Neural cell (in vitro differentiated cells): ENCODE measurements around the gene WNT4. TPM values are rescaled to one million over a fixed set of nuclear protein-coding genes. Genes with fewer than 3 reads are reported as not detected.

ENCODE experiments used
- H2AFZ ChIP-seq: fragments of 200-600, 300-800 bp; sonication (generic), shearing (Covaris generic); 2 replicates; pipeline ENCODE4 v1.6.0; 2014; ENCODE audit warnings: low read depth, mild to moderate bottlenecking, antibody characterized with exemption, low read length, moderate library complexity
- H3F3A ChIP-seq: fragments of 200-600 bp; shearing (Covaris generic); 2 replicates; pipeline ENCODE4 v1.6.1; 2016; ENCODE audit warnings: mild to moderate bottlenecking, moderate library complexity, mixed read lengths, antibody characterized with exemption, low read length; ENCODE audit not compliant: insufficient read depth, poor library complexity, severe bottlenecking
- H3K27ac ChIP-seq: fragments of 200-600, 300-800 bp; sonication (generic), shearing (Covaris generic); 2 replicates; pipeline ENCODE4 v1.5.1; 2014; ENCODE audit warnings: mild to moderate bottlenecking, low read length, moderate library complexity
- H3K27me3 ChIP-seq: fragments of 300-800, 200-600 bp; sonication (generic), shearing (Covaris generic); 2 replicates; pipeline ENCODE4 v1.6.0; 2014; ENCODE audit warnings: mild to moderate bottlenecking, low read depth, low read length, moderate library complexity; ENCODE audit not compliant: insufficient read depth
- H3K36me3 ChIP-seq: fragments of 300-800, 200-600 bp; sonication (generic), shearing (Covaris generic); 2 replicates; pipeline ENCODE4 v1.5.1; 2014; ENCODE audit warnings: mild to moderate bottlenecking, antibody characterized with exemption, low read length, moderate library complexity; ENCODE audit not compliant: insufficient read depth
- H3K4me2 ChIP-seq: fragments of 300-800, 200-600 bp; sonication (generic), shearing (Covaris generic); 2 replicates; pipeline ENCODE4 v1.6.0; 2014; ENCODE audit warnings: mild to moderate bottlenecking, low read length
- H3K4me3 ChIP-seq: fragments of 300-800, 200-600 bp; sonication (generic), shearing (Covaris generic); 2 replicates; pipeline ENCODE4 v1.5.1; 2014; ENCODE audit warnings: mild to moderate bottlenecking, low read length, moderate library complexity
- H3K79me2 ChIP-seq: fragments of 200-600 bp; shearing (Covaris generic); replicated peaks from 2 replicates; pipeline ENCODE4 v1.6.0; 2014; ENCODE audit warnings: mild to moderate bottlenecking, low read length, moderate library complexity; ENCODE audit not compliant: insufficient read depth
- H3K9ac ChIP-seq: fragments of 300-800, 200-600 bp; sonication (generic), shearing (Covaris generic); 2 replicates; pipeline ENCODE4 v1.6.1; 2016; ENCODE audit warnings: mild to moderate bottlenecking, low read length, mixed read lengths
- H3K9me2 ChIP-seq: fragments of 200-600 bp; shearing (Covaris generic); 2 replicates; pipeline ENCODE4 v1.6.1; 2016; ENCODE audit warnings: mild to moderate bottlenecking, low read length, mixed read lengths; ENCODE audit not compliant: insufficient read depth
- H3K9me3 ChIP-seq: fragments of 200-600, 300-800 bp; sonication (generic), shearing (Covaris generic); 2 replicates; pipeline ENCODE4 v1.6.1; 2016; ENCODE audit warnings: mild to moderate bottlenecking, mixed run types, low read length, moderate library complexity, mixed read lengths
- H4K20me1 ChIP-seq: fragments of 200-600 bp; shearing (Covaris generic); 2 replicates; pipeline ENCODE4 v1.6.1; 2016; ENCODE audit warnings: mild to moderate bottlenecking, mixed run types; ENCODE audit not compliant: insufficient read depth
- CTCF ChIP-seq: fragments of 450-650 bp; IDR thresholded peaks from 2 replicates; pipeline ENCODE4 v1.5.1; 2014; ENCODE audit warnings: antibody characterized with exemption, mild to moderate bottlenecking, moderate library complexity; ENCODE audit not compliant: poor library complexity, severe bottlenecking
- EP300 ChIP-seq: fragments of 450-650 bp; conservative IDR thresholded peaks from 2 replicates; pipeline ENCODE4 v1.6.1; 2014; ENCODE audit warnings: antibody characterized with exemption, mild to moderate bottlenecking, moderate library complexity; ENCODE audit not compliant: poor library complexity, severe bottlenecking
- EZH2 ChIP-seq: fragments of 200-600, 300-800 bp; shearing (Covaris generic), sonication (generic); IDR thresholded peaks from 2 replicates; pipeline ENCODE4 v1.6.1; 2014; ENCODE audit warnings: antibody characterized with exemption, low read length, borderline replicate concordance, mild to moderate bottlenecking; ENCODE audit not compliant: insufficient read depth, poor library complexity, severe bottlenecking
- MXI1 ChIP-seq: fragments of 450-650 bp; conservative IDR thresholded peaks from 2 replicates; pipeline ENCODE4 v1.6.1; 2014; ENCODE audit warnings: antibody characterized with exemption, mild to moderate bottlenecking; ENCODE audit not compliant: poor library complexity, severe bottlenecking
- POLR2AphosphoS5 ChIP-seq: IDR thresholded peaks from 2 replicates; pipeline ENCODE4 v1.6.1; 2012
- RAD21 ChIP-seq: fragments of 450-650 bp; conservative IDR thresholded peaks from 2 replicates; pipeline ENCODE4 v1.6.1; 2014; ENCODE audit warnings: antibody characterized with exemption, mild to moderate bottlenecking, moderate library complexity
- REST ChIP-seq: IDR thresholded peaks from 2 replicates; pipeline ENCODE4 v1.6.1; 2012; ENCODE audit warnings: borderline replicate concordance
- SMC3 ChIP-seq: fragments of 450-650 bp; conservative IDR thresholded peaks from 2 replicates; pipeline ENCODE4 v1.6.1; 2014; ENCODE audit warnings: antibody characterized with exemption, mild to moderate bottlenecking, moderate library complexity; ENCODE audit not compliant: poor library complexity
- TAF1 ChIP-seq: IDR thresholded peaks from 2 replicates; pipeline ENCODE4 v1.6.1; 2012; ENCODE audit warnings: low read depth
- polyA plus RNA-seq: library from polyadenylated mRNA; depleted of rRNA; stranded (reverse); fragments of >200 nt; gene quantifications from 2 replicates; pipeline ENCODE4 v1.2.3, GENCODE V29; 2014

Gene WNT4
- polyA plus RNA-seq, 1 donor from 2014 or later = 5.1 TPM

DNA sequence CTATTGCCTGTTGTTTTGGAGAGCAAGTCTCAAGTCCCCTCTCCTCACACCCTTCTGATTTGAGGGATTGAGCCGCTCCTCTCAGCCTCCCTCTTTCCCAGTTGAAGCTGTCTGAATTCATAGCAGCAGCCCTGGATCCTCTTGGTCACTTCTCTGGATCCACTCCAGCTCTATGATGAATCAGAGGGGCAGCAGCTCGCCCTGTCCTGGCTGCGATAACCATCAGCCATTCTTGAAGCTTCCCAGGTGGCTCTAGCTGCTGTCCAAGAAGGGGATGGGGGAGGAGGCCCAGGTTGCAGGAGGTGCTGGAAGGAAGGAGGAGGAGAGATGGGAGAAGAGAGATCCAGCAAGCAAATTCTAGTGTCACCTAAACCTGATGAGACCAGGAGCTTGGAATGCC, 31.3 kb downstream of the WNT4 start:
- no peak overlapping the region for H3K9ac ChIP-seq
- H3K27ac ChIP-seq = no peak overlapping the region
- no peaks in the 10 kb centered on the region for H3K9me2 ChIP-seq
- TF ChIP-seq RAD21 = no peak
- TF ChIP-seq EZH2 = no peak
- TF ChIP-seq TAF1 = no peak
- no peak for TF ChIP-seq REST
- no peak for TF ChIP-seq EP300
- no peak for TF ChIP-seq CTCF
- no peak for TF ChIP-seq MXI1
- no peak for TF ChIP-seq SMC3
- TF ChIP-seq POLR2AphosphoS5 = no peak
- no peaks in the 10 kb centered on the region for H3F3A ChIP-seq
- no peaks in the 10 kb centered on the region for H3K79me2 ChIP-seq
- no peak overlapping the region for H3K4me2 ChIP-seq
- no peak overlapping the region for H2AFZ ChIP-seq
- H3K9me3 ChIP-seq = no peaks in the 10 kb centered on the region
- no peak overlapping the region for H3K4me3 ChIP-seq
- no peaks in the 10 kb centered on the region for H3K27me3 ChIP-seq
- H4K20me1 ChIP-seq = no peaks in the 10 kb centered on the region
- no peaks in the 10 kb centered on the region for H3K36me3 ChIP-seq

- no peaks in the 10 kb centered on the region for H4K20me1 ChIP-seq
- H3K9me2 ChIP-seq = no peaks in the 10 kb centered on the region
- no peak overlapping the region for H3K4me3 ChIP-seq
- no peak overlapping the region for H3K4me2 ChIP-seq
- H3K36me3 ChIP-seq = no peaks in the 10 kb centered on the region
- no peak for TF ChIP-seq EP300
- TF ChIP-seq MXI1 = no peak
- TF ChIP-seq POLR2AphosphoS5 = no peak
- H3K79me2 ChIP-seq = no peaks in the 10 kb centered on the region
- H3K27ac ChIP-seq = no peak overlapping the region
- H3K9me3 ChIP-seq = no peaks in the 10 kb centered on the region
- no peak overlapping the region for H2AFZ ChIP-seq
- H3K27me3 ChIP-seq = no peaks in the 10 kb centered on the region
- H3K9ac ChIP-seq = no peak overlapping the region
- no peaks in the 10 kb centered on the region for H3F3A ChIP-seq
Measured at GRCh38 chr1:22111115-22111514, 31.8 kb downstream of the WNT4 start.

- Histone ChIP-seq H3K9me2 (no peaks in the 10 kb centered on the region), H3K79me2 (no peaks in the 10 kb centered on the region), H2AFZ (no peak overlapping the region), H3K4me3 (no peak overlapping the region), H3K4me2 (no peak overlapping the region), H3K36me3 (no peaks in the 10 kb centered on the region), H3K9me3 (no peaks in the 10 kb centered on the region), H3F3A (no peaks in the 10 kb centered on the region), H3K27ac (no peak overlapping the region), H3K27me3 (no peaks in the 10 kb centered on the region), H3K9ac (no peak overlapping the region), H4K20me1 (no peaks in the 10 kb centered on the region)
- TF ChIP-seq RAD21 (no peak), REST (no peak), POLR2AphosphoS5 (no peak), EP300 (no peak)
Measured at GRCh38 chr1:22110016-22110415, 32.9 kb downstream of the WNT4 start.
